Trophoblast cell (in vitro differentiated cells and primary cell): ENCODE data around the gene COL4A5.

Experiments used
- DNase-seq, 2 donors: peaks; one replicate each; pipeline ENCODE4 v3.0.0-alpha.2; 2016
- H2AFZ ChIP-seq: 2 replicates; pipeline ENCODE4 v1.6.1; 2013; ENCODE audit warnings: low read length, moderate library complexity, mild to moderate bottlenecking; ENCODE audit not compliant: insufficient read depth, poor library complexity
- H2AK5ac ChIP-seq: 2 replicates; pipeline ENCODE4 v1.6.1; 2013; ENCODE audit warnings: mild to moderate bottlenecking, low read length
- H2BK120ac ChIP-seq: 2 replicates; pipeline ENCODE4 v1.6.1; 2013; ENCODE audit warnings: low read length, mild to moderate bottlenecking, moderate library complexity; ENCODE audit not compliant: insufficient read depth, poor library complexity
- H2BK12ac ChIP-seq: 2 replicates; pipeline ENCODE4 v1.6.1; 2013; ENCODE audit warnings: mild to moderate bottlenecking, low read length, moderate library complexity
- H2BK5ac ChIP-seq: 2 replicates; pipeline ENCODE4 v1.6.1; 2013; ENCODE audit warnings: low read length, low read depth, moderate library complexity, mild to moderate bottlenecking; ENCODE audit not compliant: poor library complexity
- H3K14ac ChIP-seq: 2 replicates; pipeline ENCODE4 v1.6.1; 2013; ENCODE audit warnings: mild to moderate bottlenecking, low read length
- H3K18ac ChIP-seq: 2 replicates; pipeline ENCODE4 v1.6.1; 2013; ENCODE audit warnings: mild to moderate bottlenecking, low read length
- H3K23ac ChIP-seq: 2 replicates; pipeline ENCODE4 v1.6.1; 2013; ENCODE audit warnings: low read length
- H3K27ac ChIP-seq: 2 replicates; pipeline ENCODE4 v1.5.1; 2013; ENCODE audit warnings: low read depth, mild to moderate bottlenecking, inconsistent platforms, low read length, moderate library complexity
- H3K27me3 ChIP-seq: 2 replicates; pipeline ENCODE4 v1.6.1; 2013; ENCODE audit warnings: inconsistent platforms, mild to moderate bottlenecking, low read length, moderate library complexity; ENCODE audit not compliant: insufficient read depth
- H3K36me3 ChIP-seq, 2 experiments: 1 replicate in 1 of 2; 2 replicates in 1 of 2; pipeline ENCODE4 v1.6.1; 2013; ENCODE audit warnings: low read length in 2 of 2, mild to moderate bottlenecking in 2 of 2, moderate library complexity in 1 of 2; ENCODE audit not compliant: insufficient read depth in 2 of 2, control insufficient read depth in 1 of 2
- H3K4ac ChIP-seq: 2 replicates; pipeline ENCODE4 v1.6.1; 2013; ENCODE audit warnings: low read depth, mild to moderate bottlenecking, low read length, moderate library complexity
- H3K4me1 ChIP-seq, 2 experiments: 1 replicate in 1 of 2; 2 replicates in 1 of 2; pipeline ENCODE4 v1.6.1; 2013; ENCODE audit warnings: low read length in 2 of 2, mild to moderate bottlenecking in 2 of 2, moderate library complexity in 1 of 2; ENCODE audit not compliant: insufficient read depth in 2 of 2, control insufficient read depth in 1 of 2
- H3K4me2 ChIP-seq: 2 replicates; pipeline ENCODE4 v1.6.1; 2013; ENCODE audit warnings: inconsistent platforms, mild to moderate bottlenecking, low read length, moderate library complexity
- H3K4me3 ChIP-seq: 2 replicates; pipeline ENCODE4 v1.5.1; 2013; ENCODE audit warnings: mild to moderate bottlenecking, low read depth, low read length, inconsistent platforms
- H3K79me1 ChIP-seq: one replicate; pipeline ENCODE4 v1.6.1; 2013; ENCODE audit warnings: low read length
- H3K79me2 ChIP-seq: 2 replicates; pipeline ENCODE4 v1.6.1; 2013; ENCODE audit warnings: low read length, mild to moderate bottlenecking; ENCODE audit not compliant: control insufficient read depth, insufficient read depth, poor library complexity
- H3K9ac ChIP-seq: 2 replicates; pipeline ENCODE4 v1.6.1; 2013; ENCODE audit warnings: mild to moderate bottlenecking, low read length
- H3K9me3 ChIP-seq: 2 replicates; pipeline ENCODE4 v1.6.1; 2013; ENCODE audit warnings: low read depth, mild to moderate bottlenecking, control low read depth, inconsistent platforms, low read length; ENCODE audit not compliant: insufficient read depth
- H4K12ac ChIP-seq: 2 replicates; pipeline ENCODE4 v1.6.1; 2013; ENCODE audit warnings: low read depth, mild to moderate bottlenecking, low read length, moderate library complexity
- H4K8ac ChIP-seq: 2 replicates; pipeline ENCODE4 v1.6.1; 2013; ENCODE audit warnings: low read depth, mild to moderate bottlenecking, low read length, moderate library complexity
- H4K91ac ChIP-seq: one replicate; pipeline ENCODE4 v1.6.1; 2013; ENCODE audit warnings: low read depth, mild to moderate bottlenecking, low read length, moderate library complexity
- WGBS: extraction: QIAGEN DNeasy Blood & Tissue Kit; methylation state at CpG from one replicate; pipeline ENCODE4 v1.1.7; 2013; ENCODE audit warnings: missing lambda C conversion rate; ENCODE audit not compliant: insufficient read length, insufficient coverage; ENCODE audit errors: extremely low coverage; 5-methylcytosine and 5-hydroxymethylcytosine counted together

Gene COL4A5

GRCh38 chrX:108614616-108615015, 175.0 kb downstream of the COL4A5 start:
- H3K18ac ChIP-seq, result no peak overlapping the region
- H2AFZ ChIP-seq, result no peak overlapping the region
- peaks cover 0 to 2% of the 10 kb centered on the region in 2 experiments for H3K36me3 ChIP-seq
- H2BK120ac ChIP-seq, result no peak overlapping the region
- no peak overlapping the region for H3K23ac ChIP-seq
- no peaks in the 10 kb centered on the region for H3K27me3 ChIP-seq
- H3K79me2 ChIP-seq, result no peaks in the 10 kb centered on the region
- H3K27ac ChIP-seq, result no peak overlapping the region
- H3K4ac ChIP-seq, result no peak overlapping the region
- H2BK5ac ChIP-seq, result no peak overlapping the region
- H2BK12ac ChIP-seq, result no peak overlapping the region
- no peak overlapping the region for H3K4me3 ChIP-seq
- H4K8ac ChIP-seq, result no peak overlapping the region
- H3K14ac ChIP-seq, result no peak overlapping the region
- H3K9me3 ChIP-seq, result no peaks in the 10 kb centered on the region
- no peak for DNase-seq
- H3K9ac ChIP-seq, result no peak overlapping the region
- no peak overlapping the region for H3K4me2 ChIP-seq
- no peak overlapping the region for H4K91ac ChIP-seq
- no peaks in the 10 kb centered on the region for H3K79me1 ChIP-seq
- H3K4me1 ChIP-seq, result no peaks in the 10 kb centered on the region
- H2AK5ac ChIP-seq, result no peak overlapping the region
- H4K12ac ChIP-seq, result no peak overlapping the region

- H2AK5ac ChIP-seq, result no peak overlapping the region
- H3K4me2 ChIP-seq, result no peak overlapping the region
- H3K4ac ChIP-seq, result no peak overlapping the region
- no peak overlapping the region for H3K23ac ChIP-seq
- no peak overlapping the region for H3K4me3 ChIP-seq
- H3K79me1 ChIP-seq, result no peaks in the 10 kb centered on the region
- H4K12ac ChIP-seq, result no peak overlapping the region
- H3K27me3 ChIP-seq, result no peaks in the 10 kb centered on the region
- H2BK120ac ChIP-seq, result no peak overlapping the region
- no peaks in the 10 kb centered on the region for H3K79me2 ChIP-seq
- no peak overlapping the region for H3K14ac ChIP-seq
- H4K8ac ChIP-seq, result no peak overlapping the region
- H3K9ac ChIP-seq, result no peak overlapping the region
- H4K91ac ChIP-seq, result no peak overlapping the region
- no peaks in the 10 kb centered on the region for H3K4me1 ChIP-seq
- H2BK12ac ChIP-seq, result no peak overlapping the region
- peaks cover 6 to 9% of the 10 kb centered on the region in 2 experiments for H3K36me3 ChIP-seq
- no peak overlapping the region for H2BK5ac ChIP-seq
- H3K9me3 ChIP-seq, result no peaks in the 10 kb centered on the region
- H3K27ac ChIP-seq, result no peak overlapping the region
- DNase-seq, result no peak
- H3K18ac ChIP-seq, result no peak overlapping the region
- H2AFZ ChIP-seq, result no peak overlapping the region
Measured at GRCh38 chrX:108640817-108641216, 201.2 kb downstream of the COL4A5 start.

GRCh38 chrX:108641589-108642272, 202.1 kb downstream of the COL4A5 start:
- H3K18ac ChIP-seq, result no peak overlapping the region
- DNase-seq, result no peak
- WGBS, result no CpG with 5 or more reads among the region's 6 CpGs
- no peaks in the 10 kb centered on the region for H3K79me1 ChIP-seq
- no peak overlapping the region for H3K27ac ChIP-seq
- no peak overlapping the region for H2AFZ ChIP-seq
- H3K36me3 ChIP-seq, result peaks cover 6 to 9% of the 10 kb centered on the region in 2 experiments
- H3K4me3 ChIP-seq, result no peak overlapping the region
- no peaks in the 10 kb centered on the region for H3K4me1 ChIP-seq
- H3K4me2 ChIP-seq, result no peak overlapping the region
- H4K12ac ChIP-seq, result no peak overlapping the region
- H2BK5ac ChIP-seq, result no peak overlapping the region
- no peak overlapping the region for H3K23ac ChIP-seq
- no peak overlapping the region for H2BK120ac ChIP-seq
- H4K91ac ChIP-seq, result no peak overlapping the region
- H4K8ac ChIP-seq, result no peak overlapping the region
- no peak overlapping the region for H3K9ac ChIP-seq
- H3K27me3 ChIP-seq, result no peaks in the 10 kb centered on the region
- no peaks in the 10 kb centered on the region for H3K79me2 ChIP-seq
- H3K9me3 ChIP-seq, result no peaks in the 10 kb centered on the region
- no peak overlapping the region for H2BK12ac ChIP-seq
- H3K4ac ChIP-seq, result no peak overlapping the region
- H3K14ac ChIP-seq, result no peak overlapping the region
- H2AK5ac ChIP-seq, result no peak overlapping the region

- Histone ChIP-seq H3K79me1 (no peaks in the 10 kb centered on the region), H3K4me2 (no peak overlapping the region), H3K4me3 (no peak overlapping the region), H2BK120ac (no peak overlapping the region), H2AK5ac (no peak overlapping the region), H2AFZ (no peak overlapping the region), H3K18ac (no peak overlapping the region), H4K8ac (no peak overlapping the region), H3K36me3 (peaks cover 4 to 7% of the 10 kb centered on the region in 2 experiments), H3K27ac (no peak overlapping the region), H2BK5ac (no peak overlapping the region), H4K12ac (no peak overlapping the region), H3K4me1 (no peaks in the 10 kb centered on the region), H3K23ac (no peak overlapping the region), H3K9ac (no peak overlapping the region), H3K79me2 (no peaks in the 10 kb centered on the region), H3K4ac (no peak overlapping the region), H3K14ac (no peak overlapping the region), H3K9me3 (no peaks in the 10 kb centered on the region), H4K91ac (no peak overlapping the region), H2BK12ac (no peak overlapping the region), H3K27me3 (no peaks in the 10 kb centered on the region)
- no peak for DNase-seq
- WGBS, result no CpG with 5 or more reads among the region's 1 CpG
Measured at GRCh38 chrX:108642273-108642628, 202.6 kb downstream of the COL4A5 start.
